ENCODE data around the gene MSMP.

DNA sequence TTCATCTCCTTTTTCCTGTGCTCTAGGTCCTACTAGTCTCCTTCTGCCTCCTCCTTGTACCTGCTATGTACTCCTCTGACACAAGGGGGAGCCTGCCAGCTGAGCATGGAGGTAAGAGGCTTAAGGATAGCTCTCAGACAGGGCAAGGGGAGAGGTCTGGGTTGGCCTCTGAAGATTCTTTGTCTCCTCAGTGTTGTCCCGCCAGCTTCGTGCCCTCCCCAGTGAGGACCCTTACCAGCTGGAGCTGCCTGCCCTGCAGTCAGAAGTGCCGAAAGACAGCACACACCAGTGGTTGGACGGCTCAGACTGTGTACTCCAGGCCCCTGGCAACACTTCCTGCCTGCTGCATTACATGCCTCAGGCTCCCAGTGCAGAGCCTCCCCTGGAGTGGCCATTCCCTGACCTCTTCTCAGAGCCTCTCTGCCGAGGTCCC, 17.9 kb downstream of the MSMP start:
- TF ChIP-seq, protein P1, sequence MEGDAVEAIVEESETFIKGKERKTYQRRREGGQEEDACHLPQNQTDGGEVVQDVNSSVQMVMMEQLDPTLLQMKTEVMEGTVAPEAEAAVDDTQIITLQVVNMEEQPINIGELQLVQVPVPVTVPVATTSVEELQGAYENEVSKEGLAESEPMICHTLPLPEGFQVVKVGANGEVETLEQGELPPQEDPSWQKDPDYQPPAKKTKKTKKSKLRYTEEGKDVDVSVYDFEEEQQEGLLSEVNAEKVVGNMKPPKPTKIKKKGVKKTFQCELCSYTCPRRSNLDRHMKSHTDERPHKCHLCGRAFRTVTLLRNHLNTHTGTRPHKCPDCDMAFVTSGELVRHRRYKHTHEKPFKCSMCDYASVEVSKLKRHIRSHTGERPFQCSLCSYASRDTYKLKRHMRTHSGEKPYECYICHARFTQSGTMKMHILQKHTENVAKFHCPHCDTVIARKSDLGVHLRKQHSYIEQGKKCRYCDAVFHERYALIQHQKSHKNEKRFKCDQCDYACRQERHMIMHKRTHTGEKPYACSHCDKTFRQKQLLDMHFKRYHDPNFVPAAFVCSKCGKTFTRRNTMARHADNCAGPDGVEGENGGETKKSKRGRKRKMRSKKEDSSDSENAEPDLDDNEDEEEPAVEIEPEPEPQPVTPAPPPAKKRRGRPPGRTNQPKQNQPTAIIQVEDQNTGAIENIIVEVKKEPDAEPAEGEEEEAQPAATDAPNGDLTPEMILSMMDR (IDR thresholded peaks at IDR 0.05; ENCODE audit: insufficient read depth, low read length) = peak; percentile 93
- TF ChIP-seq GABPA (IDR thresholded peaks at IDR 0.05; ENCODE audit: low read depth) = no peak
- TF ChIP-seq, protein P2, sequence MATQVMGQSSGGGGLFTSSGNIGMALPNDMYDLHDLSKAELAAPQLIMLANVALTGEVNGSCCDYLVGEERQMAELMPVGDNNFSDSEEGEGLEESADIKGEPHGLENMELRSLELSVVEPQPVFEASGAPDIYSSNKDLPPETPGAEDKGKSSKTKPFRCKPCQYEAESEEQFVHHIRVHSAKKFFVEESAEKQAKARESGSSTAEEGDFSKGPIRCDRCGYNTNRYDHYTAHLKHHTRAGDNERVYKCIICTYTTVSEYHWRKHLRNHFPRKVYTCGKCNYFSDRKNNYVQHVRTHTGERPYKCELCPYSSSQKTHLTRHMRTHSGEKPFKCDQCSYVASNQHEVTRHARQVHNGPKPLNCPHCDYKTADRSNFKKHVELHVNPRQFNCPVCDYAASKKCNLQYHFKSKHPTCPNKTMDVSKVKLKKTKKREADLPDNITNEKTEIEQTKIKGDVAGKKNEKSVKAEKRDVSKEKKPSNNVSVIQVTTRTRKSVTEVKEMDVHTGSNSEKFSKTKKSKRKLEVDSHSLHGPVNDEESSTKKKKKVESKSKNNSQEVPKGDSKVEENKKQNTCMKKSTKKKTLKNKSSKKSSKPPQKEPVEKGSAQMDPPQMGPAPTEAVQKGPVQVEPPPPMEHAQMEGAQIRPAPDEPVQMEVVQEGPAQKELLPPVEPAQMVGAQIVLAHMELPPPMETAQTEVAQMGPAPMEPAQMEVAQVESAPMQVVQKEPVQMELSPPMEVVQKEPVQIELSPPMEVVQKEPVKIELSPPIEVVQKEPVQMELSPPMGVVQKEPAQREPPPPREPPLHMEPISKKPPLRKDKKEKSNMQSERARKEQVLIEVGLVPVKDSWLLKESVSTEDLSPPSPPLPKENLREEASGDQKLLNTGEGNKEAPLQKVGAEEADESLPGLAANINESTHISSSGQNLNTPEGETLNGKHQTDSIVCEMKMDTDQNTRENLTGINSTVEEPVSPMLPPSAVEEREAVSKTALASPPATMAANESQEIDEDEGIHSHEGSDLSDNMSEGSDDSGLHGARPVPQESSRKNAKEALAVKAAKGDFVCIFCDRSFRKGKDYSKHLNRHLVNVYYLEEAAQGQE (IDR thresholded peaks at IDR 0.05; ENCODE audit: insufficient replicate concordance, low read depth) = no peak
